Chondrocyte (in vitro differentiated cells): Measurements from ENCODE around the gene GIGYF2. TPM values are rescaled to one million over a fixed set of nuclear protein-coding genes. Genes with fewer than 3 reads are reported as not detected.

Experiments
- DNase-seq: peaks from one replicate; pipeline ENCODE4 v3.0.0; 2021; ENCODE audit warnings: mixed read lengths, low spot score
- H3K27ac Mint-ChIP-seq: one replicate; pipeline ENCODE4 v1.8.0; 2021; ENCODE audit warnings: mild to moderate bottlenecking, moderate library complexity, mixed read lengths; ENCODE audit not compliant: unreplicated experiment
- H3K27me3 Mint-ChIP-seq: 2 replicates; pipeline ENCODE4 v1.8.0; 2021; ENCODE audit warnings: low read depth, mixed read lengths
- H3K36me3 Mint-ChIP-seq: 2 replicates; pipeline ENCODE4 v1.8.0; 2021; ENCODE audit warnings: low read depth, mixed read lengths
- H3K4me1 Mint-ChIP-seq: 2 replicates; pipeline ENCODE4 v1.8.0; 2021; ENCODE audit warnings: low read depth, mild to moderate bottlenecking, mixed read lengths
- H3K4me3 Mint-ChIP-seq: one replicate; pipeline ENCODE4 v1.8.0; 2021; ENCODE audit warnings: mild to moderate bottlenecking, moderate library complexity, mixed read lengths; ENCODE audit not compliant: unreplicated experiment
- H3K9me3 Mint-ChIP-seq: 2 replicates; pipeline ENCODE4 v1.8.0; 2021; ENCODE audit warnings: low read depth, mixed read lengths
- CTCF ChIP-seq: fragments of 200-600 bp; sonication (generic); IDR thresholded peaks from 2 replicates; pipeline ENCODE4 v1.5.0; 2021; ENCODE audit warnings: antibody characterized with exemption, mild to moderate bottlenecking, moderate library complexity
- total RNA-seq: library from RNA; stranded (reverse); gene quantifications from 3 replicates; pipeline ENCODE4 v1.2.1, GENCODE V29; 2021

GIGYF2 gene
- total RNA-seq, 1 donor from 2014 or later, result 45.6 TPM

GRCh38 chr2:232888839-232889529 lies 191.9 kb downstream of the GIGYF2 start:
- no peaks in the 10 kb centered on the region for H3K9me3 Mint-ChIP-seq
- no peak overlapping the region for H3K27ac Mint-ChIP-seq
- H3K4me1 Mint-ChIP-seq, result peaks cover 14% of the 10 kb centered on the region
- no peak overlapping the region for H3K4me3 Mint-ChIP-seq
- no peaks in the 10 kb centered on the region for H3K36me3 Mint-ChIP-seq
- H3K27me3 Mint-ChIP-seq, result peaks cover 5% of the 10 kb centered on the region
- TF ChIP-seq CTCF, result no peak
- DNase-seq, result peak; percentile 60

GRCh38 chr2:232889876-232890401 lies 192.8 kb downstream of the GIGYF2 start:
- H3K27ac Mint-ChIP-seq, result no peak overlapping the region
- H3K36me3 Mint-ChIP-seq, result no peaks in the 10 kb centered on the region
- peaks cover 14% of the 10 kb centered on the region for H3K4me1 Mint-ChIP-seq
- H3K27me3 Mint-ChIP-seq, result peaks cover 5% of the 10 kb centered on the region
- no peak overlapping the region for H3K4me3 Mint-ChIP-seq
- no peaks in the 10 kb centered on the region for H3K9me3 Mint-ChIP-seq
- DNase-seq, result peak; percentile 59
- no peak for TF ChIP-seq CTCF

- H3K27me3 Mint-ChIP-seq, result peaks cover 5% of the 10 kb centered on the region
- H3K27ac Mint-ChIP-seq, result no peak overlapping the region
- peak; percentile 50 for DNase-seq
- no peak overlapping the region for H3K4me3 Mint-ChIP-seq
- H3K4me1 Mint-ChIP-seq, result peaks cover 14% of the 10 kb centered on the region
- TF ChIP-seq CTCF, result no peak
- no peaks in the 10 kb centered on the region for H3K36me3 Mint-ChIP-seq
- H3K9me3 Mint-ChIP-seq, result no peaks in the 10 kb centered on the region
These were observed 193.4 kb downstream of the GIGYF2 start for GRCh38 chr2:232890536-232890895.

GRCh38 chr2:232890896-232891601 lies 193.9 kb downstream of the GIGYF2 start:
- no peak for TF ChIP-seq CTCF
- Mint-ChIP-seq H3K36me3 (no peaks in the 10 kb centered on the region), H3K27ac (peak overlapping the region; percentile 32), H3K27me3 (peaks cover 4% of the 10 kb centered on the region), H3K9me3 (no peaks in the 10 kb centered on the region), H3K4me1 (peaks cover 14% of the 10 kb centered on the region), H3K4me3 (no peak overlapping the region)
- DNase-seq, result peak; percentile 92

GRCh38 chr2:232891621-232892071 lies 194.5 kb downstream of the GIGYF2 start:
- no peaks in the 10 kb centered on the region for H3K9me3 Mint-ChIP-seq
- no peak overlapping the region for H3K27ac Mint-ChIP-seq
- no peaks in the 10 kb centered on the region for H3K36me3 Mint-ChIP-seq
- H3K4me3 Mint-ChIP-seq, result no peak overlapping the region
- H3K27me3 Mint-ChIP-seq, result peaks cover 2% of the 10 kb centered on the region
- H3K4me1 Mint-ChIP-seq, result peaks cover 14% of the 10 kb centered on the region
- TF ChIP-seq CTCF, result no peak
- peak; percentile 63 for DNase-seq
